Stomach (tissue), 4 donors: ENCODE results near the gene ANXA9.

Experiments used
- CTCF ChIP-seq, 7 experiments: fragments of 450-650 bp in 4 of 7; fragments of 200-600 bp in 3 of 7; sonication (generic) in 3 of 7; IDR thresholded peaks; one replicate each; pipeline ENCODE4 v1.5.1; 2016 to 2019; ENCODE audit warnings: antibody characterized with exemption in 7 of 7, control low read depth in 2 of 7, mild to moderate bottlenecking in 1 of 7
- EP300 ChIP-seq: sonication (generic); formaldehyde crosslinking; IDR thresholded peaks from one replicate; pipeline ENCODE4 v1.6.1; 2017; ENCODE audit warnings: antibody characterized with exemption
- POLR2A ChIP-seq, 4 donors: fragments of 450-650 bp; IDR thresholded peaks; one replicate each; pipeline ENCODE4 v1.6.1; 2016; ENCODE audit warnings: antibody characterized with exemption in 4 of 4, control low read depth in 2 of 4, mild to moderate bottlenecking in 1 of 4, moderate library complexity in 1 of 4
- POLR2AphosphoS5 ChIP-seq, 3 donors: sonication (generic); formaldehyde crosslinking; IDR thresholded peaks; one replicate each; pipeline ENCODE4 v1.6.1; 2016; ENCODE audit warnings: antibody characterized with exemption in 3 of 3

GRCh38 chr1:151001602-151002001 is 19.5 kb downstream of the ANXA9 start:
- no peak for TF ChIP-seq CTCF (IDR thresholded peaks at IDR 0.05)
- TF ChIP-seq POLR2AphosphoS5 (IDR thresholded peaks at IDR 0.05): no peak
- no peak for TF ChIP-seq POLR2A (IDR thresholded peaks at IDR 0.05)
- no peak for TF ChIP-seq EP300
